Left lung (tissue), 10 donors: ENCODE measurements around the gene AMBP. TPM values are rescaled to one million over a fixed set of nuclear protein-coding genes. Genes with fewer than 3 reads are reported as not detected.

ENCODE experiments used
- ATAC-seq: fragments of 200-7000 bp; cut with Tn5 transposase; one replicate; pipeline ENCODE4 v1.9.1; 2020; ENCODE audit warnings: moderate library complexity
- DNase-seq, 4 donors: peaks; one replicate each; pipeline ENCODE4 v3.0.0-alpha.2; 2013 to 2020
- H3K27ac ChIP-seq, 2 donors: fragments of 200-600 bp; sonication (generic) in 1 of 2; one replicate each; pipeline versions ENCODE4 v1.5.0 to v1.8.0; 2020 to 2021
- H3K27me3 ChIP-seq, 2 donors: fragments of 200-600 bp; sonication (generic) in 1 of 2; one replicate each; pipeline versions ENCODE4 v1.5.0 to v1.8.0; 2020 to 2021
- H3K36me3 ChIP-seq, 2 donors: fragments of 200-600 bp; sonication (generic) in 1 of 2; one replicate each; pipeline versions ENCODE4 v1.5.0 to v1.8.0; 2020 to 2021
- H3K4me1 ChIP-seq, 2 donors: fragments of 200-600 bp; one replicate each; pipeline ENCODE4 v1.8.0; 2021
- H3K4me3 ChIP-seq, 2 donors: fragments of 200-600 bp; sonication (generic) in 1 of 2; one replicate each; pipeline versions ENCODE4 v1.5.0 to v1.8.0; 2020 to 2021; ENCODE audit warnings: mild to moderate bottlenecking in 1 of 2
- H3K9me3 ChIP-seq, 2 donors: fragments of 200-600 bp; sonication (generic) in 1 of 2; one replicate each; pipeline versions ENCODE4 v1.5.0 to v1.8.0; 2020 to 2021
- CTCF ChIP-seq, 2 donors: fragments of 200-600 bp; sonication (generic) in 1 of 2; IDR thresholded peaks; one replicate each; pipeline versions ENCODE4 v1.5.0 to v1.8.0; 2021; ENCODE audit warnings: antibody characterized with exemption in 2 of 2
- intact Hi-C, 2 donors: fragments of 100-400 bp; cut with DNase I; formaldehyde crosslinking; loops; one replicate each; pipeline versions ENCODE4 v1.11.2 to v1.14.2; 2022
- polyA plus RNA-seq, 6 donors: library from polyadenylated mRNA; unstranded; fragments of 120-200 nt; gene quantifications; one replicate each; pipeline ENCODE4 v1.2.1, GENCODE V29; 2013; ENCODE audit not compliant: insufficient read length in 6 of 6
- total RNA-seq, 2 donors: library from RNA; stranded (reverse); fragmentation: NEBNext Ultra II Directional; extraction: Animal tissue kit (Norgen Biotek cat#: 25700); gene quantifications; one replicate each; pipeline ENCODE4 v1.2.1, GENCODE V29; 2021
- donor health status: DM: no; HTN: yes; CAD: no.
- donor health status: DM: no; HTN: no; CAD: no.

AMBP gene
- total and polyA plus RNA-seq, 8 donors: 1.2 to 5.5 (median 2.5) TPM; not detected in 1

- H3K9me3 ChIP-seq: no peaks in the 10 kb centered on the region
- no peaks in the 10 kb centered on the region for H3K36me3 ChIP-seq
- intact Hi-C loops: no loop called here
- DNase-seq (no peak), ATAC-seq (no peak)
- H3K27ac ChIP-seq: no peak overlapping the region
- no peak overlapping the region for H3K4me3 ChIP-seq
- H3K4me1 ChIP-seq: peaks cover 0 to 6% of the 10 kb centered on the region in 2 donors
- peaks cover 0 to 17% of the 10 kb centered on the region in 2 donors for H3K27me3 ChIP-seq
- no peak for TF ChIP-seq CTCF (IDR thresholded peaks at IDR 0.05)
Observed at GRCh38 chr9:114076237-114077161, 1.6 kb downstream of the AMBP start.

- TF ChIP-seq CTCF (IDR thresholded peaks at IDR 0.05): no peak
- peaks cover 0 to 6% of the 10 kb centered on the region in 2 donors for H3K4me1 ChIP-seq
- ATAC-seq (no peak), DNase-seq (no peak)
- H3K4me3 ChIP-seq: no peak overlapping the region
- H3K9me3 ChIP-seq: no peaks in the 10 kb centered on the region
- H3K27me3 ChIP-seq: peaks cover 0 to 17% of the 10 kb centered on the region in 2 donors
- H3K27ac ChIP-seq: no peak overlapping the region
- intact Hi-C loops: no loop called here
- no peaks in the 10 kb centered on the region for H3K36me3 ChIP-seq
Observed at GRCh38 chr9:114075602-114076001, 2.5 kb downstream of the AMBP start.

GRCh38 chr9:114072184-114073140, 5.6 kb downstream of the AMBP start:
- intact Hi-C loops: no loop called here
- ATAC-seq (peak; percentile 68), DNase-seq (peak in 3 of 4 donors; percentile 40 to 61 (median 46))

GRCh38 chr9:114071197-114071795, 6.8 kb downstream of the AMBP start:
- Histone ChIP-seq H3K9me3 (no peaks in the 10 kb centered on the region), H3K4me3 (no peak overlapping the region), H3K27me3 (peaks cover 0 to 1% of the 10 kb centered on the region in 2 donors), H3K27ac (no peak overlapping the region), H3K36me3 (no peaks in the 10 kb centered on the region), H3K4me1 (no peaks in the 10 kb centered on the region)
- ATAC-seq (no peak), DNase-seq (peak in 1 of 4 donors; percentile 54)
- intact Hi-C loops: no loop called here
- no peak for TF ChIP-seq CTCF (IDR thresholded peaks at IDR 0.05)

More at GRCh38 chr9:114072184-114073140, 5.6 kb downstream of the AMBP start:
- H3K27ac ChIP-seq: no peak overlapping the region
- no peak overlapping the region for H3K4me3 ChIP-seq
- no peaks in the 10 kb centered on the region for H3K36me3 ChIP-seq
- no peak for TF ChIP-seq CTCF (IDR thresholded peaks at IDR 0.05)
- no peaks in the 10 kb centered on the region for H3K4me1 ChIP-seq
- H3K27me3 ChIP-seq: peaks cover 0 to 13% of the 10 kb centered on the region in 2 donors
- no peaks in the 10 kb centered on the region for H3K9me3 ChIP-seq
